Retinal pigment epithelial cell (primary cell): ENCODE measurements around the gene KMT2D.

Experiments
- DNase-seq: peaks from one replicate; pipeline ENCODE4 v3.0.0-alpha.2; 2010; ENCODE audit warnings: low read depth
- H3K4me3 ChIP-seq: 2 replicates; pipeline ENCODE4 v1.5.1; 2011; ENCODE audit warnings: mild to moderate bottlenecking, low read length, control low read depth, moderate library complexity
- CTCF ChIP-seq: conservative IDR thresholded peaks from 2 replicates; pipeline ENCODE4 v1.5.1; 2011; ENCODE audit warnings: low read depth, low read length, control low read depth, inconsistent platforms

Gene KMT2D

GRCh38 chr12:49100380-49100779 lies 39.8 kb upstream of the KMT2D start:
- TF ChIP-seq CTCF: no peak
- no peak overlapping the region for H3K4me3 ChIP-seq
- DNase-seq: no peak

GRCh38 chr12:49098703-49099102 lies 38.1 kb upstream of the KMT2D start:
- H3K4me3 ChIP-seq: no peak overlapping the region
- DNase-seq: no peak
- TF ChIP-seq CTCF: no peak

GRCh38 chr12:49098035-49098451 lies 37.4 kb upstream of the KMT2D start:
- H3K4me3 ChIP-seq: no peak overlapping the region
- peak; percentile 91 for TF ChIP-seq CTCF
- DNase-seq: no peak

GRCh38 chr12:49097381-49097780 lies 36.8 kb upstream of the KMT2D start:
- H3K4me3 ChIP-seq: no peak overlapping the region
- TF ChIP-seq CTCF: no peak
- no peak for DNase-seq

- no peak for TF ChIP-seq CTCF
- no peak for DNase-seq
- H3K4me3 ChIP-seq: no peak overlapping the region
Measured at GRCh38 chr12:49094975-49095365, 34.4 kb upstream of the KMT2D start.

- peak within 1 kb of the TSS; percentile 37 for H3K4me3 ChIP-seq
- TF ChIP-seq CTCF: no peak
- DNase-seq: no peak
Measured at GRCh38 chr12:49094160-49094974, 33.8 kb upstream of the KMT2D start, which contains the start of gene DHH. Gene DHH, minus strand, starts transcription at chr12:49094801. Its CDS starts 289 bp downstream, at chr12:49094512.

GRCh38 chr12:49093792-49094159 lies 33.2 kb upstream of the KMT2D start:
- H3K4me3 ChIP-seq: peak overlapping the region; percentile 37
- no peak for TF ChIP-seq CTCF
- DNase-seq: no peak
